Fibroblast of skin of right quadriceps (primary cell): ENCODE measurements around the gene LSG1.
"Not testable (repeated sequence)": the region's sequence is repeated elsewhere in the genome, so short reads cannot be mapped to it uniquely, and the experiment has no call there.

Source experiments
- DNase-seq: peaks from one replicate; pipeline ENCODE4 v3.0.0-alpha.2; 2013

LSG1 gene

GRCh38 chr3:194654443-194654842 is 17.5 kb downstream of the LSG1 start:
- peak; percentile 9 for DNase-seq

GRCh38 chr3:194647747-194648146 is 24.2 kb downstream of the LSG1 start:
- no peak for DNase-seq

GRCh38 chr3:194642769-194643168 is 29.2 kb downstream of the LSG1 start:
- DNase-seq = no peak

GRCh38 chr3:194640829-194641228 is 31.2 kb downstream of the LSG1 start:
- peak; percentile 38 for DNase-seq

DNA sequence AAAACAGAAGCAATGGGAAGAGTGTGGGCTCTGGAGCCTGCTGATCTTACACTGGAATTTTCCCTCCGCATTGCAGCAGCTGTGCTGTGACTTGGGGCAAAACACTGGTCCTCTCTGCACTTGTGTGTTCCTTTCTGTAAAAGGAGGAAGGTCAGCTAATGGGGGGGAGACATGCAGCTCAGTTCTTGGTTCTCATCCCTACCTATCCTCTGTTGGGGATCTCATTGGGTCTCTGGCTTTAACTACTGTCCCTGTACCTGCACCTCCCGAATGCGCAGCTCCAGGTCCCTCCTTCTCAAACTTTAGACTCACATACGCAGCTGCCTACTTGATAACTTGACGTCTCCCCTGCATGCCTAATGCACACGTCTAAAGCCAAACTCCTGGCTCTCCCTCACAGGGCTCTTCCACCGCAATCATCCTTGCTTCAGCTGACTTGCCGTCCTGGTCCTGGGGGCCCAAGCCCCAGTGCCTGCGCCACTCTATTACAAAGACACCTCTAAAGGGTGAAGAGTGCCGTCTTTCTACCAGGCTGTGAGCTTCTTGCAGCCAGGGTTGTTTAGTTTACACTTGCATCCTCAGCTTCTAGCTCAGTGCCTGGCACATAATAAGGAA is 32.9 kb downstream of the LSG1 start:
- no peak for DNase-seq

GRCh38 chr3:194637541-194638400 is 34.2 kb downstream of the LSG1 start:
- no peak for DNase-seq

DNA sequence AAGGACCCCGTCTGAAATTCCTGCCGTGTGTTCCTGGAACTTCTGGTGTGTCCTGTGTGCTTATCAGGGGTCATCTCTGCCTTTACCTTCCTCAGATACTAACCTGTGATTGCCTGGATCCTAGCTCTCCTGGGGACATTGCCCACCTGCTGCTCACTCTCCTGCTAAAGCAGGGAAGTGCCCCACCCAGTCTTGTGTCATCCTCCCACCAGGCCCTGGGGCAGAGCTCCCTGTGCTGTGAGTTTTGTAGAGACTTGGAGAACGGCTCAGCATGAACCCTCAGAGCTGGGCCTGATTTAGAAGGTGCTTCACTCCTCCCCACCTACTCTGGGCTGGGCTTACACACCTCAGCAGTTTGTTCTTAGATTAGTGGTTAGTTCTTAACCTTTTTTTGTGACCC is 34.9 kb downstream of the LSG1 start:
- no peak for DNase-seq

- peak; percentile 63 for DNase-seq
These were observed 38.5 kb downstream of the LSG1 start, which contains the start of gene TMEM44 for GRCh38 chr3:194633349-194634004. Gene TMEM44, minus strand, starts transcription at chr3:194633419. Its CDS starts 204 bp downstream, at chr3:194633215.

DNA sequence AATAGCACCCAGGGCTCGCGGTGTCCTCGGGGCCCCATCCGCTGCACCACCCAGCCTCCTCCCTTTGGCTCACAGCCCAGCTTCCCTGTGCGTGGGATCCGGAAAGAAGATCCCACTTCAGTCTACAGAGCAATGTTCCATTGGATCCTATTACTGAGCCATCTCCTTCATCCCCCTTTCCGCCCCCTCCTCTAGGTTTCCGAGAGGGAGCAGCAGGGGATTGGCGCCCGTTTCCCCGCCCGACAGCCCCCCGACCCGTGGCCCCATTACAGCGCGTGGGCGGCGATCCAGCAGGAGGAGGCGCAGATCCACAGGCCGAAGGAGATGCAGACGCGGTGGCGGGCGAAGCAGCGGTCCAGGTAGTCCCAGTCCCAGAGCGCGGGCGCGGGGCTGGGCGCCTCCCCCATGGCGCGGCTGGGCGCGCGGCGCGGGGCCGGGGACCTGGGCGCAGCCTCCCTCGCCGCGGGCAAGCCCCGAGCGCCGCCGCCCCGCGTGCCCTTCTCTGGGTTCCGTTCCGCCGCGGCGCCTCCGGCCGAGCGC is 39.1 kb downstream of the LSG1 start:
- peak; percentile 40 for DNase-seq

DNA sequence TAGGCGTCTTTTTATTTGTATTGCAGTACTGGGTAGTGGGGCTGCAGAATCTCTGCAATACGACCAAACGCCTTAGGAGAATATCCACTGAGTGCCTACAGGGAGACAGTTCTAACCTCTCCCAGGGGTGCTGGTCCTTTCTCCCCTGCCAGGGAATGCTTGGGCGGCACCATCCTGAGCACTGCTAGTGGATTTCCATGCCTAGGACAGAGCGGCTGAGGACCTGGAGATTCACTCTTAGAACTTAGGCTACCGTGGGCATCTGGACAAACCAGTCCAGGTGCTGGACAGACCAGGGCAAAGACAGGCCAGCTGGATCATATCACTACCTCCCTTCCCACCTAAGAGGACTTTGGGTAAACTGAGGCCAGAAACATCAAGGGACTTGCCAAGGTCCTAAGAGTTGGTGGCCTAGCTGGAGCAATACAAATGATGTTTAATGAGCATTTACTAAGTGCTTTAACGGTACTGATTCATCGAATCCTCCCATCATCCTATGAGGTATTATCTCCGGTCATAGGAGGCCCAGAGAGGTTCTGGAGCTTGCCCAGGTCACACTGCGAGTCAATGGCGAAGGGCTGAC is 39.7 kb downstream of the LSG1 start:
- no peak for DNase-seq

GRCh38 chr3:194631696-194632095 is 40.3 kb downstream of the LSG1 start:
- no peak for DNase-seq

- DNase-seq = not testable (repeated sequence)
These were observed 41.3 kb downstream of the LSG1 start for GRCh38 chr3:194630681-194631080.

DNA sequence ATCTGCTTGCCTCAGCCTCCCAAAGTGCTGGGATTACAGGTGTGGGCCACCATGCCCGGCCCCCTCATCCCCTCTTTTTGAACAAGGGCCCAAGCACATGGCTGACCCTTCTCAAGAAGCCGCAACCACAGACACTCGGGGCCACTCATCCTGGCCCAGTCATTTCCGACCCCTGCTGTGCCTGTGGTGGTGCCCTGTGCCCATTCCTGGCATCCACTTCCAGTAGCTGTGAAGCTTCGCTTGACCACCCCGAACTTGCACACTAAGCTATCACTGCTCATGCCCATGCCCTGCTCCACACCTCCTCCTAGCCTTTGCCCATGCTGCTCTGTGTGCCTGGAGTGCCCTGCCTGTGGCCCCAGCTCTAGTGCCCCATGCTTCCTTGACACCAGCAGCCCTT is 47.0 kb downstream of the LSG1 start:
- no peak for DNase-seq

DNA sequence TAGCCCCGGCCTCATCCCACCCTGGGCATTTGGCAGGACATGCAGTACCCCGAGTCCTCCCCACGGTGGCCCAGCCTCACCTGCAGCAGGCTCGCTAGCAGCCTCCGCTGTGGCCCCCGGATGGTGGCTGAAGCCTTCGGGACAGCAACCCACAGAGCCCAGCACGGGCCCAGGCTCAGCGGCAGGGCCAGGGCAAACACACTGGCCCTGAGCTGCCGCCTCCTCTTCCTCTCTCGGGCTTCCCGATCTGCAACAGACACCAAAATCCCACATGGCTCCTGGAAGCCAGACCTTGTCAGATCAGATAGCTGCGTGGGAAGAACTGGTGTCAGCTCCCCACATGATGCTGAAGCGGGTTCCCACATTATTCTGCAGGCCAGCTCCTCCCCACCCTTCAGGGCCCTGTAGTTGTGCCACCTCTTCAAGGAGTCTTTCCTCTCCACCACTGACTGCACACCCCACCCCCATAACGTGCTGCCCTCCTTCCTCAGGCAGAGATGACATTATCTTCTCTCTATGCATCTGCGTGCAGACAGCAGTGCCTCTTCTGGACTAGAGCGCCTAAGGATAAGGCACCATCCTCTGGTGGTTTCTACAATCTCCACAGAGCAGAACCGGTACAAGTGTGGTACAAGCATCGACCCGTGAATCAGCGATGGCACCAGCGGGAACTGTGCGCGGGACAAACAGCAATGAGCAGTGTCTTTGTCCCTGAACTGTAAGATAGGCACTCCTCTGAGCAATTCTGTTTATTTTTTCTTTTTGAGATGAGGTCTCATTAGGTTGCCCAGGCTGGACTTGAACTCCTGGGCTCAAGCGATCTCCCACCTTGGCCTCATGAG is 48.3 kb downstream of the LSG1 start:
- DNase-seq = no peak

DNA sequence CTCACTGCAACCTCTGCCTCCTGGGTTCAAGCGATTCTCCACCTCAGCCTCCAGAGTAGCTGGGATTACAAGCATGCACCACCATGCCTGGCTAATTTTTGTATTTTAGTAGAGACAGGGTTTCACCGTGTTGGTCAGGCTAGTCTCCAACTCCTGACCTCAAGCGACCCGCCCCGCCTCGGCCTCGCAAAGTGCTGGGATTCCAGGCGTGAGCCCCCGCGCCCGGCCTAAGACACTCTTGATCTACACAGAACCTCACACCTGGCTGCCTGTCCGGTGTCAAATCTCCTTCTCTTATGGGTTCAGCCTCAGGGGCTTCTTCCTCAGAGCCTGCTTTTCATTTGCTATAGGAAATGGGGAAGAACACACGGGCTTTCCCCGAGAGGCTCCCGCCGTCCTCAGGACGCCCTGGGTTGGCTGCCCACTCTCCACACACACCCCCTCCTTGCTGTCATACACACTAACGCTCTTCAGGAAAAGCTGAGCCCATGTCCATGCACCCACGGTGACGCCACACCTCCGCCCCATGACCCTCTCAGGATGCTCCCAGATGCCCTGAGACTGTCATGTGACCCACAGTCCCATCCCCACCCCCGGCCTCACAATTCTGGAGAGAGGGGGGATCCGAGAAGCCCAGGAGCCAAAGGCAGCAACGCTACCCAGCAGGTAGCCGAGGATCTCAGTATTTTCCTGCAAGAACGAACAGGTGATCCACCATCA is 49.2 kb downstream of the LSG1 start:
- DNase-seq = no peak

DNA sequence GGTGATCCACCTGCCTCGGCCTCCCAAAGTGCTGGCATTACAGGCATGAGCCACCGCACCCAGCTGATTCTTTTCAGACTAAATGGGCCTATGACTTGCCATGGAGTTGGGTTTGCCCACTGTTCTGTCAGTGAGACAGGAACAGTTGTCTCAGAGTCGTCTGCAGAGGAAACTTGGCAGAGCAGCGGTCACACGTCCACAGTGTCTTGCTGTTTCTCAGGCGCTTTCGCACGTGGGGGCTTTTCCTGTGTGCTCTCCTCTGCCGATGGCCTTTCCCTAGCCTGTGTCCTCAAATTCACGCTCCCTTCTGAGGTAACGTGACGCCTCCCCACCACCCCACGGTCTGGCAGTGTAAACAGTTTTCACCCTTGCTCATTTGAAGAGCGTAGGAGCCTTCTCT is 50.0 kb downstream of the LSG1 start:
- no peak for DNase-seq

DNA sequence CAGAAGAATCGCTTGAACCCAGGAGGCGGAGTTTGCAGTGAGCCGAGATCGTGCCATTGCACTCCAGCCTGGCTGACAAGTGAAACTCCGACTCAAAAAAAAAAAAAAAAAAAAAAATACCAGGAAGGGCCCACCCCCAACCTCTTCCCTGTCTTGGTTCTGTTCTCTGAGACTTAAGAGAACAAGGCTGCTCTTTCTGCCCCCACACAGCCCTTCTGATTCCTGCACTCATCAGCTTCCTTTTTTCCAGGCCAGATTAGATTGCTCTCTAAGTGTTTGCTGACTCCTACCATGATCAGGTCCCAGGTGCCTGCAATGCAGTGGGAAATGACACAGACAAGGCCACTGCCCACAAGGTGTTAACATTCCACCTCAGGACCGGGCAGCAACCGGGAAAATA is 51.8 kb downstream of the LSG1 start:
- DNase-seq = no peak

DNA sequence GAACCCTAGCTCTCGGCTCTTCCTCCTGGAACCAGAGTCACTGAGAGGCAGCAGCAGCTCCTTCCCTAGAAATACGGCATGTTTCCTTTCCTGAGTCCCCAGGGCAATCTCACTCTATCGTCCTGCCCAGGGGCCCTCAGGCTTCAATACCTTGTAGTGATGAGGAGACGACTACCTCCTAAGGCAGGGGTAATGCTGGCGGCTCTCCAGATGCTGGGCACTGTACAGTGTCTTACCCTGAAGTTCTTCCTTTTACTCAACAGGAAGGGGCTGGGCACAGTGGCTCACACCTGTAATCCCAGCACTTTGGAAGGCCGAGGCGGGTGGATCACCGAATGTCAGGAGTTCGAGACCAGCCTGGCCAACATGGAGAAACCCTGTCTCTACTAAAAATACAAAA is 52.2 kb downstream of the LSG1 start:
- DNase-seq = no peak

- DNase-seq = no peak
These were observed 53.0 kb downstream of the LSG1 start for GRCh38 chr3:194618858-194619608.

- DNase-seq = peak; percentile 54
These were observed 54.2 kb downstream of the LSG1 start for GRCh38 chr3:194617827-194618226.
